Endothelial cell of umbilical vein (primary cell): ENCODE measurements around the gene PTK6.

Source experiments
- CTCF ChIP-seq, 2 donors: IDR thresholded peaks; 1 replicate in 1 of 2; 2 replicates in 1 of 2; pipeline ENCODE4 v1.5.1; 2011; ENCODE audit warnings: low read length in 2 of 2, mild to moderate bottlenecking in 2 of 2, moderate library complexity in 2 of 2, control low read depth in 1 of 2, inconsistent platforms in 1 of 2, low read depth in 1 of 2; ENCODE audit not compliant: insufficient read depth in 1 of 2; ENCODE audit errors: extremely low read depth in 1 of 2
- EZH2 ChIP-seq: IDR thresholded peaks from 2 replicates; pipeline ENCODE4 v1.6.1; 2012; ENCODE audit warnings: borderline replicate concordance, low read depth, mild to moderate bottlenecking, moderate library complexity, low read length, inconsistent platforms; ENCODE audit not compliant: severe bottlenecking
- FOS ChIP-seq: IDR thresholded peaks from 2 replicates; pipeline ENCODE4 v1.6.1; 2011; ENCODE audit warnings: mild to moderate bottlenecking, low read length, moderate library complexity, borderline replicate concordance; ENCODE audit not compliant: insufficient read depth
- JUN ChIP-seq: IDR thresholded peaks from 2 replicates; pipeline ENCODE4 v1.6.1; 2011; ENCODE audit warnings: borderline replicate concordance, low read depth; ENCODE audit not compliant: insufficient read length, insufficient read depth
- MAX ChIP-seq: IDR thresholded peaks from 2 replicates; pipeline ENCODE4 v1.6.1; 2011; ENCODE audit not compliant: insufficient read depth, insufficient read length
- POLR2A ChIP-seq: IDR thresholded peaks from 2 replicates; pipeline ENCODE4 v1.6.1; 2012; ENCODE audit warnings: low read depth, mild to moderate bottlenecking, control low read depth, low read length

- TF ChIP-seq CTCF (IDR thresholded peaks at IDR 0.05; ENCODE audit: extremely low read depth in 1 of 2, insufficient read depth in 1 of 2, low read depth in 1 of 2, low read length in 2 of 2) (no peak), POLR2A (no peak), JUN (no peak), EZH2 (no peak), FOS (no peak), MAX (no peak)
These were observed 29.0 kb downstream of the PTK6 start for GRCh38 chr20:63508072-63508768.
